HUDEP-2 (cell line): ENCODE data around the gene DBN1.
A peak's percentile ranks its signal among the peaks of the same experiment; 100 is the strongest.

Source experiments
- DNase-seq, 76 experiments: peaks; one replicate each; lab custom pipeline; 2025; ENCODE audit not compliant: unreplicated experiment in 76 of 76; lab: John Stamatoyannopoulos, UW

Gene DBN1

GRCh38 chr5:177457852-177458681 lies 15.4 kb downstream of the DBN1 start:
- DNase-seq, result no peak

GRCh38 chr5:177456976-177457851 lies 16.2 kb downstream of the DBN1 start:
- DNase-seq, result peak in 73 of 76 experiments; percentile 23 to 96 (median 83)

- DNase-seq, result no peak
Measured at GRCh38 chr5:177456591-177456964, 16.9 kb downstream of the DBN1 start.

GRCh38 chr5:177455661-177456590 lies 17.5 kb downstream of the DBN1 start:
- peak in 74 of 76 experiments; percentile 17 to 95 (median 86) for DNase-seq

- peak in 71 of 76 experiments; percentile 17 to 93 (median 73) for DNase-seq
Measured at GRCh38 chr5:177455036-177455660, 18.3 kb downstream of the DBN1 start.

GRCh38 chr5:177454397-177455035 lies 18.9 kb downstream of the DBN1 start:
- DNase-seq, result peak in 72 of 76 experiments; percentile 15 to 92 (median 81)

- DNase-seq, result no peak
Measured at GRCh38 chr5:177453852-177454396, 19.5 kb downstream of the DBN1 start.

GRCh38 chr5:177452688-177453638 lies 20.5 kb downstream of the DBN1 start:
- no peak for DNase-seq

GRCh38 chr5:177450667-177451424 lies 22.6 kb downstream of the DBN1 start:
- DNase-seq, result no peak

- DNase-seq, result no peak
Measured at GRCh38 chr5:177449140-177450061, 24.0 kb downstream of the DBN1 start.

GRCh38 chr5:177448244-177448950 lies 25.0 kb downstream of the DBN1 start:
- DNase-seq, result no peak

- peak in 46 of 76 experiments; percentile 7 to 68 (median 36) for DNase-seq
Measured at GRCh38 chr5:177447611-177448243, 25.7 kb downstream of the DBN1 start.

GRCh38 chr5:177447066-177447610 lies 26.3 kb downstream of the DBN1 start:
- peak in 56 of 76 experiments; percentile 4 to 75 (median 44) for DNase-seq

GRCh38 chr5:177446200-177447065 lies 27.0 kb downstream of the DBN1 start, which contains the start of gene PRR7:
TSS of gene PRR7 (plus strand) at chr5:177446814. CDS start at chr5:177455068, 8,254 bp downstream.
- peak in 56 of 76 experiments; percentile 9 to 69 (median 46) for DNase-seq
